Panc1 (cell line): ENCODE measurements around the gene CTNNBIP1. TPM values are rescaled to one million over a fixed set of nuclear protein-coding genes. Genes with fewer than 3 reads are reported as not detected.

Source experiments
- ATAC-seq: fragments of 200-7000 bp; cut with Tn5 transposase; 2 replicates; pipeline ENCODE4 v1.9.1; 2020; ENCODE audit warnings: mild to moderate bottlenecking, moderate library complexity
- BruUV-seq: library from RNA; stranded (reverse); fragments of 400-500 nt; replicated peaks from 2 replicates; lab custom pipeline; 2021; lab: Mats Ljungman, UMichigan
- CTCF ChIA-PET: fragments of 300-600 bp; sonication (Branson Sonifier 250); formaldehyde crosslinking; loops from one replicate; lab custom pipeline; 2022; ENCODE audit warnings: antibody characterized with exemption; lab: Charles Lee
- POLR2A ChIA-PET: fragments of 300-600 bp; sonication (Branson Sonifier 250); formaldehyde crosslinking; loops from one replicate; lab custom pipeline; 2022; ENCODE audit warnings: antibody characterized with exemption; lab: Charles Lee
- DNase-seq: peaks from one replicate; pipeline ENCODE4 v3.0.0-alpha.2; 2010; ENCODE audit warnings: low read depth, low spot score
- H3K27ac ChIP-seq: 2 replicates; pipeline ENCODE4 v1.5.1; 2011; ENCODE audit warnings: mild to moderate bottlenecking, low read length, inconsistent platforms
- H3K27me3 ChIP-seq: fragments of 200-500 bp; sonication (Bioruptor generic); 2 replicates; pipeline ENCODE4 v1.6.0; 2014; ENCODE audit warnings: low read length, inconsistent platforms; ENCODE audit not compliant: control insufficient read depth, insufficient read depth
- H3K36me3 ChIP-seq: fragments of 200-500 bp; sonication (Bioruptor generic); 2 replicates; pipeline ENCODE4 v1.5.1; 2014; ENCODE audit warnings: inconsistent platforms, mild to moderate bottlenecking, low read length, moderate library complexity; ENCODE audit not compliant: control insufficient read depth, insufficient read depth
- H3K4me1 ChIP-seq: 2 replicates; pipeline ENCODE4 v1.5.1; 2011; ENCODE audit warnings: inconsistent platforms, mild to moderate bottlenecking, low read length, moderate library complexity; ENCODE audit not compliant: control insufficient read depth, insufficient read depth
- H3K4me3 ChIP-seq, 2 experiments: 2 replicates each; pipeline ENCODE4 v1.5.1; 2011 to 2012; ENCODE audit warnings: low read depth in 2 of 2, low read length in 2 of 2, mild to moderate bottlenecking in 2 of 2, inconsistent platforms in 1 of 2, moderate library complexity in 1 of 2
- H3K9me3 ChIP-seq: fragments of 200-500 bp; sonication (Bioruptor generic); 2 replicates; pipeline ENCODE4 v1.5.1; 2014; ENCODE audit warnings: low read depth, mild to moderate bottlenecking, inconsistent platforms, low read length, moderate library complexity; ENCODE audit not compliant: control insufficient read depth, insufficient read depth
- CTCF ChIP-seq: fragments of 450-650 bp; IDR thresholded peaks from 2 replicates; pipeline ENCODE4 v1.5.1; 2017; ENCODE audit warnings: mild to moderate bottlenecking
- POLR2AphosphoS5 ChIP-seq: IDR thresholded peaks from 2 replicates; pipeline ENCODE4 v1.6.1; 2012; ENCODE audit warnings: mild to moderate bottlenecking, low read depth, low read length, moderate library complexity
- SIN3A ChIP-seq: IDR thresholded peaks from 2 replicates; pipeline ENCODE4 v1.6.1; 2012; ENCODE audit warnings: low read depth, mild to moderate bottlenecking, low read length, moderate library complexity, borderline replicate concordance; ENCODE audit not compliant: insufficient read depth
- TCF7L2 ChIP-seq: IDR thresholded peaks from 2 replicates; pipeline ENCODE4 v1.6.1; 2011; ENCODE audit warnings: mild to moderate bottlenecking, low read depth, low read length, inconsistent platforms
- in situ Hi-C: cut with HindIII; loops from 2 replicates; pipeline ENCODE4 v1.10.0; 2016; ENCODE audit warnings: low sequenced_read_pairs, low pct_unique_long_range_greater_than_20kb
- intact Hi-C: fragments of 100-400 bp; cut with micrococcal nuclease; formaldehyde crosslinking; loops from one replicate; pipeline ENCODE4 v1.10.0; 2022; ENCODE audit not compliant: unreplicated experiment
- total RNA-seq: library from RNA; stranded (reverse); gene quantifications from one replicate; pipeline ENCODE4 v1.2.1, GENCODE V29; 2021; ENCODE audit not compliant: unreplicated experiment
- TF ChIP-seq, protein P1 (sequence below), 2 experiments: IDR thresholded peaks; 2 replicates each; pipeline ENCODE4 v1.6.1; 2011 to 2012; ENCODE audit warnings: low read depth in 2 of 2, control low read depth in 1 of 2, low read length in 1 of 2, mild to moderate bottlenecking in 1 of 2, moderate library complexity in 1 of 2; ENCODE audit not compliant: insufficient read depth in 1 of 2

The CTNNBIP1 gene
- total RNA-seq, 1 experiment from 2014 or later, result 36.9 TPM

- in situ Hi-C loops (no loop called here), intact Hi-C loops (no loop called here)
- no peaks in the 10 kb centered on the region for H3K27me3 ChIP-seq
- DNase-seq (no peak), ATAC-seq (no peak)
- H3K36me3 ChIP-seq, result no peaks in the 10 kb centered on the region; the same call in 1 of the 2 replicates
- H3K4me3 ChIP-seq, result no peak overlapping the region
- no peak overlapping the region for H3K27ac ChIP-seq
- TF ChIP-seq POLR2AphosphoS5 (no peak), CTCF (no peak), SIN3A (no peak), TCF7L2 (no peak)
- TF ChIP-seq, protein P1, sequence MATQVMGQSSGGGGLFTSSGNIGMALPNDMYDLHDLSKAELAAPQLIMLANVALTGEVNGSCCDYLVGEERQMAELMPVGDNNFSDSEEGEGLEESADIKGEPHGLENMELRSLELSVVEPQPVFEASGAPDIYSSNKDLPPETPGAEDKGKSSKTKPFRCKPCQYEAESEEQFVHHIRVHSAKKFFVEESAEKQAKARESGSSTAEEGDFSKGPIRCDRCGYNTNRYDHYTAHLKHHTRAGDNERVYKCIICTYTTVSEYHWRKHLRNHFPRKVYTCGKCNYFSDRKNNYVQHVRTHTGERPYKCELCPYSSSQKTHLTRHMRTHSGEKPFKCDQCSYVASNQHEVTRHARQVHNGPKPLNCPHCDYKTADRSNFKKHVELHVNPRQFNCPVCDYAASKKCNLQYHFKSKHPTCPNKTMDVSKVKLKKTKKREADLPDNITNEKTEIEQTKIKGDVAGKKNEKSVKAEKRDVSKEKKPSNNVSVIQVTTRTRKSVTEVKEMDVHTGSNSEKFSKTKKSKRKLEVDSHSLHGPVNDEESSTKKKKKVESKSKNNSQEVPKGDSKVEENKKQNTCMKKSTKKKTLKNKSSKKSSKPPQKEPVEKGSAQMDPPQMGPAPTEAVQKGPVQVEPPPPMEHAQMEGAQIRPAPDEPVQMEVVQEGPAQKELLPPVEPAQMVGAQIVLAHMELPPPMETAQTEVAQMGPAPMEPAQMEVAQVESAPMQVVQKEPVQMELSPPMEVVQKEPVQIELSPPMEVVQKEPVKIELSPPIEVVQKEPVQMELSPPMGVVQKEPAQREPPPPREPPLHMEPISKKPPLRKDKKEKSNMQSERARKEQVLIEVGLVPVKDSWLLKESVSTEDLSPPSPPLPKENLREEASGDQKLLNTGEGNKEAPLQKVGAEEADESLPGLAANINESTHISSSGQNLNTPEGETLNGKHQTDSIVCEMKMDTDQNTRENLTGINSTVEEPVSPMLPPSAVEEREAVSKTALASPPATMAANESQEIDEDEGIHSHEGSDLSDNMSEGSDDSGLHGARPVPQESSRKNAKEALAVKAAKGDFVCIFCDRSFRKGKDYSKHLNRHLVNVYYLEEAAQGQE (IDR thresholded peaks at IDR 0.05; ENCODE audit: insufficient read depth in 1 of 2, low read depth in 2 of 2, low read length in 1 of 2), result no peak
- POLR2A ChIA-PET, result interaction anchor here (1.1 kb wide), 1 partner anchor 11 kb away, joined by 5 read pairs; no protein-coding TSS in a partner anchor
- peaks cover 35% of the 10 kb centered on the region for H3K4me1 ChIP-seq
- CTCF ChIA-PET, result interaction anchor here (0.6 kb wide), 1 partner anchor 14 kb away, joined by 13 read pairs; no protein-coding TSS in a partner anchor
- no peaks in the 10 kb centered on the region for H3K9me3 ChIP-seq
- no TSS peak for BruUV-seq
Observed at GRCh38 chr1:9904596-9904995, 5.5 kb downstream of the CTNNBIP1 start.

DNA sequence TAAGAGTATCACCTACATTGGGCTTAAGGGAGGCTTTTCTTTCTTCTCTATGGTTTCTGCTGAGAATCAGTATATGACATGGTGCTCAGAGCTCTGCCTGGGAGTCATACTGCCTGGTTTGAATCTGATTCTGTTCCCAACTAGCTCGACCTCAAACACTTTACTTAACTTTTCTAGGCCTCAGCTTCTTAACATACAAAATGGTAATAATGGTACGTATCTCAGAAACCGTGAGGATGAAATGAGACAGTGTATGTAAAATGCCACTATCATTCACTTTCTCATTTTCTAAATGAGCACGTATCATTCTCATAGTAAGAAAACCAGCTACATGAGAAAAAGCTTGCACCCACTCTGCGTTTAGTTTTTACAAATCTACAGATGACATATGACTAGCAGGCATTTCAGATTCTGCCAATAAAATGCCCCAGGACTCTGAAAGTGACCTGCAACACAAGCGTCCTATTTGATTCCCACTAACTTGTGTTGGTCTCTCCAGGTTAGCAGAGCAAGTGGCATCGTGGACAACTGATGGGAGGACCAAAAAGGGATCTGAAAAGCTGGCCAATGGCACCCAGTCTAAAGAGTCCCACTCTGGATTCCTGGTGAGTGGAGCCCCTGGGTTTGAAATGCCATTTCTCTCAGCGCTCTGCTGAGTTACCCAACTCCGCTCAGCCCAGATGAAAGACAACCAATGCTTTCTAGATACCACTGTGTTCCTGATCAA is 6.1 kb downstream of the CTNNBIP1 start:
- ChIA-PET CTCF (interaction anchor here (0.6 kb wide), 1 partner anchor 13 kb away, joined by 13 read pairs; no protein-coding TSS in a partner anchor), POLR2A (interaction anchor here (1.1 kb wide), 1 partner anchor 11 kb away, joined by 5 read pairs; no protein-coding TSS in a partner anchor)
- peaks cover 32% of the 10 kb centered on the region for H3K4me1 ChIP-seq
- no TSS peak for BruUV-seq
- no peak overlapping the region for H3K27ac ChIP-seq
- TF ChIP-seq SIN3A (no peak), POLR2AphosphoS5 (no peak), TCF7L2 (no peak), CTCF (no peak)
- TF ChIP-seq, protein P1 (IDR thresholded peaks at IDR 0.05; ENCODE audit: insufficient read depth in 1 of 2, low read depth in 2 of 2, low read length in 1 of 2), result no peak
- H3K9me3 ChIP-seq, result no peaks in the 10 kb centered on the region
- no peaks in the 10 kb centered on the region for H3K27me3 ChIP-seq
- in situ Hi-C loops (no loop called here), intact Hi-C loops (no loop called here)
- DNase-seq, result no peak
- H3K4me3 ChIP-seq, result no peak overlapping the region
- no peaks in the 10 kb centered on the region for H3K36me3 ChIP-seq
- no peak for ATAC-seq
